MV-4-11 (cell line): ENCODE results near the gene INPP5A.
"Not testable (repeated sequence)": the region's sequence is repeated elsewhere in the genome, so short reads cannot be mapped to it uniquely, and the experiment has no call there.

Experiments
- DNase-seq: peaks from one replicate; lab custom pipeline; 2025; lab: John Stamatoyannopoulos, UW

Gene INPP5A

GRCh38 chr10:132563485-132564248 lies 26.1 kb downstream of the INPP5A start:
- no peak for DNase-seq

DNA sequence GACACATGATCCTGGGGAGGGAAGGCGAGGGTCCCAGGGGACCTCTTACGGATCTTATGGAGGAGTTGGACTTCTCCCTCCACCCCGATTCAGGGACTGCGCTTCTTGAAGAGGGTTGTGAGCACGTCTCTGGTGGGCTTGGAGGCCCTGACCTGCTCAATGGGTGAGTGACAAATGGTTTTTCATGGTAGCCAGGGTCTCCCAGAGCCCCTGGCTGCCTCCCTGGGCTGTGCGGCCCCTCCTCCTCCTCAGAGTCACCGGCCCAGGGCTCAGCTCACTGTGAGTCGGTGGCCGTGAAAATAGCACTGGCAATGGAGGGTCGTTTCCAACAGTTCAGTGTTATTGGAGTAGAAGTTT lies 26.6 kb downstream of the INPP5A start:
- no peak for DNase-seq

- DNase-seq, result no peak
Measured at GRCh38 chr10:132564690-132565089, 27.1 kb downstream of the INPP5A start.

DNA sequence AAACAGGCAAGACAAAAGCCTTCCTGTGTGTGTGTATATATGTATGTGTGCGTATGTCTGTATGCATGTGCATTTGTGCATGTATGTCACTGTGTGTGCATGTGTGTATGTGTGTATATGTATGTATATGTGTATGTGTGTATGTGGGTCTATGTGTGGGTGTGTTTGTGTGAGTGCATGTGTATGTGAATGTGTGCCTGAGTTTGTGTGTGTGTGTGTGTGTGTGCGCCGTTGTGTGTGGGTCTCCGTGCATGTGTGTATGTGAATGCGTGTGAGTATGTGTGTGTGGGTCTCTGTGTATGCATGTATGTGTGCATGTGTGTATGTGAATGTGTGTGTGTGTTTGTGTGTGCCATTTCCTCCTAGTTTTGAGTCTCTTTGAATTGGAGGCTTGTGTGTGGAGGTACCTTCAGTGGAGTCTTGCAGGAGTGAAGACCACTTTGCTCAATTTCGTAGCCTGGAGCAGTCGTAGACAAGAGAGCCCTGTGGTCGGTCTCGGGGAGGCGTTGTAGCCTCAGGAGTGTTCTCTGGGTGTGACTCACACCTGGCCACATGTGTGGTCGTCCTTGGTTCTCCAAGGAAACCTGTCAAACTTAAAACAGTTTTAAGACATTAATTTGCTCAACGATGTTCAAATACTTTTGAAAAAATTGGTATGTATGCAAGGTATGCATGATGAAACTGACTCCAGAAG lies 28.1 kb downstream of the INPP5A start:
- no peak for DNase-seq

DNA sequence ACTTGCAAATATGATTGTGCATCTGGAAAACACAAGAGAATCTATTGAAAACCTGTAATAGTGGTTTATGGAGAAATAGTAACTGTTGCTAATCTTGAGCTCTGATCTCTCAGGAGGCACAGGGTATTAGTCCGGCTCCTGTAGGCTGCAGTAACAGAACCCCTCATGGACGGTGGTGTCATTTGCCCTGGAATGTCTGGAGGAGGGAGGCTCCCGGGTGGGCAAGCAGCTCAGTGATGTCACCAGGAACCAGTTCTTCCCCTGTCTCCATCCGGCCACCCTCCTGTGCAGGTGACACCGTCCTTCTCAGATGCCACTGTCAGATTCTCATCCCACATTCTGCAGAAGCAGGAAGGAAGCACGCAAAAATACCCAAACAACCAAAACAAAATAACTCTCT lies 29.3 kb downstream of the INPP5A start:
- DNase-seq, result no peak

- DNase-seq, result no peak
Measured at GRCh38 chr10:132570265-132570664, 32.7 kb downstream of the INPP5A start.

DNA sequence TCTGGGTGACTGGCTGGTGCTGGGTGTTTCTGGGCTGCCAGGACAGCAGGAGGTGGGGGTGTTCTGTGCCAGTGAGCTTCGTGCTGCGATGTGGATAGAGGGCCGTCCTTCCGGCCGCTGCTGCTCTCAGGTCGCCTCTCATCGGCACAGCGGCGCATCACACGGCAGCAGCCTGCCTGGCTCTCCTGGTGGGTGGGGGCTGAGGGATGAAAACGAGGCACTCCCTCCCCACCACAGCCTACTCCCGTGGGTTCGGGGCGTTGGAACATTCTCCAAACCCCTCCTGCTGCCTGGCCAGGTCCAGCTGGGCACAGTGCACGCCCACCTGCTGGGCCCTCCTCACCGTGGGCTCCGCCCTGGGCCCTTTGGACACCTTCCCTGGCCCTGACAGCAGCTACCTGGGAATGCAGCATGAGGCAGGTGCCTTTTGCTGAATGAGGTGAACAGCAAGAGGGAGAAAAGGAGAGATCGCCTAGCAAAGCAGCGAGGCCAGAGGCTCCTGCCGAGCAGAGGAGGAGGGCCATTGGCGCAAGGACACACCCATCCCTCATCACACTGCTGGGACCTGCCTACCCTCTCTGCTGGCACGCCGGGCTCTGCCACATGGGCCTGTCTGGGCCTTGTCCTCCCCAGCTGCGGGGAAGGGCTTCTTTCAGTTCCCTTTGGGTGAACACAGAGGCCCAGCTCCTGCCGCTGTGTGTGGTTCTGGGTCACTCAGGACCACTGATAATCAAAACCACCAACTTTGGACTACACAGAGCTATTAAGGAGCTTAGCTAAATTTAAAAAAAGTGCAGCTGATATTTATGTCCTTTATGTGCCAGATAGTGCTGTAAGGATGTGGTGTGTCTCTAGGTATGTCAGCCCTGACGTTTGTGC lies 33.4 kb downstream of the INPP5A start:
- peak; percentile 91 for DNase-seq

GRCh38 chr10:132571650-132572544 lies 34.3 kb downstream of the INPP5A start:
- peak; percentile 81 for DNase-seq

DNA sequence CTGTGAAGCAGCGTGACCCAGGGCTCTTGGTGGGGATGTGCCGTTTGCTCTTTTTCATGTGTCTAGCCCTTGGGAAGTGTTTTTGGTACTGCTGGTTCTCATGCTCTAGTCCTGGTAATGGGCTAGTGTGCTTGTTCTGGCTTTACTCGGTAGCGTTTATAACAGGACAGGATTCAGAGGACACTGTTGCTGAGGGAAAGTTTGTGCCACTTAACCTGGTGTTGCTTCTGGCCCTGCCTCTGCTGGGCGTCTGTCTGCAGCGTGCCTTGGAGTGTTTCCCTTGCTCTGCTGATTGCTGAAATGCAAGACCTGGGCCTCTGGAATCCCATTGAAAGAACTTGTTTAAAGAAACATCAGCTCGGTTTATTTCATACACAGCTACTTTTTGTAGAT lies 35.0 kb downstream of the INPP5A start:
- no peak for DNase-seq

- DNase-seq, result not testable (repeated sequence)
Measured at GRCh38 chr10:132572946-132573345, 35.4 kb downstream of the INPP5A start.

- no peak for DNase-seq
Measured at GRCh38 chr10:132574288-132574687, 36.7 kb downstream of the INPP5A start.

GRCh38 chr10:132574783-132575319 lies 37.3 kb downstream of the INPP5A start:
- peak; percentile 76 for DNase-seq

- DNase-seq, result peak; percentile 98
Measured at GRCh38 chr10:132575320-132576201, 38.0 kb downstream of the INPP5A start.

DNA sequence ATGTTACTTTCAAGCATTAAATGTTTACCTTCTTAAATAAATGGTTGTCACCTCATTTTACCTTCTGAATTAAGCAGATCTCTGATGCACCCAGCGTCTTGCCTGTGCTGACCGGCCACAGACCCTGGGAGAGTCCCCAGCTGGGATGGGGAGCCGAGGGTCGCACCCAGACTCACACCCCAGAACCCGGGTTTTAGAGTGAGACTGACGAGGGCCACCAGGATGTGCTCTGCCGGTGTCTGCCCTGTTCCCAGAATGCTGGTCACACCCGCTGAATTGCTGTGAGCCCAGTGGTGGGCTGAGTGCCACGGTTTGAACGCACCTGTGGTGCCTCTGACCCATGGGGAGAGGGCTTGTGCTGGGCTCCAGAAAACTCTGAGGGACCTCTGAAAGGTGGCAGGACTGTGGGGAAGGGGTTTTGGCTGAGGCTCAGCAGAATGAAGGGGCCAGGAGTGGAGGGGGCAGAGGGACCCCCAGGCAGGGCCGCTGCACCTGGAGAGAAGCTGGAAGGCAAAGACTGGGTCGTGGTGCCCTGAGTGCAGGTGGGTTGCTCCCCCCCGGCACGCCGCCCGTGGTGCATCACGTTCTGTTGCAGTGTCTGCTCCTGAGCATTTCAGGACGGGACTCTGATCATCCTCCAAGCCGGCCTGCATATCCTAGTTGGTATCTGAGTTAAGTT lies 39.2 kb downstream of the INPP5A start:
- no peak for DNase-seq

- DNase-seq, result no peak
Measured at GRCh38 chr10:132577350-132578003, 39.9 kb downstream of the INPP5A start.

DNA sequence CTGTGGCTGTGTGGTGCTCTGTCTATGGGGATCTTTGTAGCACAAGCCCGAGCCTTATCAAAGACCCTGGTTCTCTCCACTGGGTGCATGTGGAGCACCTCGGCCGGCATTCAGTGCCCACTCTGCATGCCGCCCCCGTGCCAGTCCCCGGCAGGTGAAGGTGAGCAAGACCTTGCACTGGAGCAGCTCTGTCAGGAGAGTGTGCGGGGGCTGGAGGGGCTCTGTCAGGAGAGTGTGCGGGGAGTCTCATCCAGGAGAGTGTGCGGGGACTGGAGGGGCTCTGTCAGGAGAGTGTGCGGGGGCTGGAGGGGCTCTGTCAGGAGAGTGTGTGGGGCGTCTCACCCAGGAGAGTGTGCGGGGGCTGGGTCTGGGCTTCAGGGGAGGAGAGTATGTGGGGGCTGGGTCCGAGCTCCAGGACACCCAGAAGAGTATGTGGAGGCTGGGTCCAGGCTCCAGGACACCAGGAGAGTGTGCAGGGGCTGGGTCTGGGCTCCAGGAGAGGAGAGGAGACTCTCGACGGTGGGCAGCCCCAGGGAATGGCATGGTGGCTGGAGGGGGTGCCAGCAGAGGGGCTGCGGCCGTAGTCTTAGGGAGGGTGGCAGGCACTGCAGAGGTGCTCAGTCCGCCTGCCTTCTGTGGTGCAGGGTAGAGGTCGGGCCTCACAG lies 40.8 kb downstream of the INPP5A start:
- DNase-seq, result no peak

DNA sequence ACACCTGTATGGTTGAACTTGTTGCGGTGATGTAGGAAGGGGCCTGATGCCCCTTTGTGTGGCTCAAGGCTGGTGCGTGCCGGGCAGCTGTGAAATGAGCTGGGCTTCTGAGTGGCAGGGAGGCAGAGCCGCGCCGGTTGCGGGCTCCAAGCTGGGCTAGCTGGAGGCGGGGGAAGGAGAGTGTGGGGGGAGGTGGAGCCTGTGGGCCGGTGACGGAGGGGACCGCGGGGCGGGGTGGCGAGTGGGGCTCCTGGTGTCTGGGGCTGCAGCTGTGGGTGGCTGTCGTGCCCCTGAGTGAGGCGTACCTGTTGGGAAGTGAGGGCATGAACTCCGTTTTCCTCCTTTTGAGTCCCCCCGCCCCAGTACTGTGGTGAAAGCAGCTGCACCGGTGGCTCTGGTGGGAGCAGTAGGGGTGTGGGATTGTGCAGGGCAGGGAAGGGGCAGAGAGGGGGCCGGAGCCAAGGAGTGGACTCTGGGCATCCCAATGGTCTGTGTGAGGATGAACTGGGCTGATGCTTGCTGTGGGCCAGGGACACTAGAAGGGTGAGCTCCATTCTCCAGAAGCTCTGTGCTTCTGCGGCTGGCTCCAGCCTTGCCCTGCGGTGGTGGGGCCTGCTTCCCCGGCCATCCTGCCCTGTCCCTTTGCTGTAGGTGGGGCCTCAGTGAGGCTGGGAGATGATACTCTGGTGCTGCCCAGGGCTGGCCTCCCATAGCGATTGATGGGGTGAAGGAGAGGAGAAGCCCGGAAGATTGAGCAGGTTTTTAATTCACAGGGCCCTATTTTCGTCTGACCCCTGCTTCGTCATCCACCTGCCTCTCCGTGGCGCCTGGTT lies 41.7 kb downstream of the INPP5A start:
- DNase-seq, result peak; percentile 42

- DNase-seq, result peak; percentile 45
Measured at GRCh38 chr10:132580143-132580542, 42.6 kb downstream of the INPP5A start.
